ENCODE data around the gene DDN. TPM values are rescaled to one million over a fixed set of nuclear protein-coding genes. Genes with fewer than 3 reads are reported as not detected.
A peak's percentile ranks its signal among the peaks of the same experiment; 100 is the strongest.

Gene DDN
- total RNA-seq, 1 experiment from 2014 or later, result 0.17 TPM

DNA sequence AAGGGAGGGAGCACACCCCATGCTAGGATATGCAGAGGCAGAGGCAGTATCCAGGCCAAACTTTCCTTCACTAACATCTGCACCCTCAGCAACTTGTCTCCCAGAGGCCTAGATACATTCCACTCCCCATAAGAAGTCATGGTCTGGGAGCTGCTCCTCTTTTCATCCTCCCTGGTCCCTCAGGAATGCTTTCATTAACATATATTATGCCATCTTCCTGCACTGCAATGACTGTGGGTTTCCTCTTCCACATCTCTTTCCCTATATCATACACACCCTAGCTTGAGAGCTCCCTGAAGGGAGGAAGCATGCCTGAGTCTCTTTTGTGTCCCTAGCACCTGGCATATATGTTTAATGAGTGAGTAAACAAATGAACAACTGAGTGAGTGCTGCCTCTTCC is 8.6 kb downstream of the DDN start:
- no peak overlapping the region for H3K4me3 ChIP-seq
- ChIA-PET CTCF (no interaction called here), POLR2A (ENCODE audit: unreplicated experiment) (no interaction called here)
- H3F3A ChIP-seq (ENCODE audit: insufficient read depth, low read depth), result peaks cover 15% of the 10 kb centered on the region
- H3K9me3 ChIP-seq (ENCODE audit: insufficient read depth, low read depth), result no peaks in the 10 kb centered on the region
- no peak overlapping the region for H2AFZ ChIP-seq
- H3K4me1 ChIP-seq (replicated peaks; ENCODE audit: insufficient read depth), result peaks cover 11% of the 10 kb centered on the region
- peaks cover 4% of the 10 kb centered on the region; the same call in 1 of the 2 replicates for H3K27me3 ChIP-seq (ENCODE audit: insufficient read depth, low read depth)
- no peaks in the 10 kb centered on the region for H3K36me3 ChIP-seq (ENCODE audit: low read depth)
- H4K20me1 ChIP-seq (ENCODE audit: insufficient read depth), result no peaks in the 10 kb centered on the region
- no peaks in the 10 kb centered on the region for H3K79me2 ChIP-seq (ENCODE audit: low read depth)
- H3K9me2 ChIP-seq (ENCODE audit: insufficient read depth), result no peaks in the 10 kb centered on the region
- no peak overlapping the region for H3K4me2 ChIP-seq
- intact Hi-C loops (cut with micrococcal nuclease; ENCODE audit: unreplicated experiment), result loop anchor here (10.0 kb wide), 1 partner anchor 306 kb away; the partner anchor contains the start of gene KANSL2
- TF ChIP-seq EZH2 (IDR thresholded peaks at IDR 0.05; ENCODE audit: low read depth), result no peak
- TF ChIP-seq, protein P1, sequence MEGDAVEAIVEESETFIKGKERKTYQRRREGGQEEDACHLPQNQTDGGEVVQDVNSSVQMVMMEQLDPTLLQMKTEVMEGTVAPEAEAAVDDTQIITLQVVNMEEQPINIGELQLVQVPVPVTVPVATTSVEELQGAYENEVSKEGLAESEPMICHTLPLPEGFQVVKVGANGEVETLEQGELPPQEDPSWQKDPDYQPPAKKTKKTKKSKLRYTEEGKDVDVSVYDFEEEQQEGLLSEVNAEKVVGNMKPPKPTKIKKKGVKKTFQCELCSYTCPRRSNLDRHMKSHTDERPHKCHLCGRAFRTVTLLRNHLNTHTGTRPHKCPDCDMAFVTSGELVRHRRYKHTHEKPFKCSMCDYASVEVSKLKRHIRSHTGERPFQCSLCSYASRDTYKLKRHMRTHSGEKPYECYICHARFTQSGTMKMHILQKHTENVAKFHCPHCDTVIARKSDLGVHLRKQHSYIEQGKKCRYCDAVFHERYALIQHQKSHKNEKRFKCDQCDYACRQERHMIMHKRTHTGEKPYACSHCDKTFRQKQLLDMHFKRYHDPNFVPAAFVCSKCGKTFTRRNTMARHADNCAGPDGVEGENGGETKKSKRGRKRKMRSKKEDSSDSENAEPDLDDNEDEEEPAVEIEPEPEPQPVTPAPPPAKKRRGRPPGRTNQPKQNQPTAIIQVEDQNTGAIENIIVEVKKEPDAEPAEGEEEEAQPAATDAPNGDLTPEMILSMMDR (conservative IDR thresholded peaks at IDR 0.05), result no peak
- no peak for DNase-seq
- BruUV-seq (replicated peaks), result no TSS peak
- H3K27ac ChIP-seq, result no peak overlapping the region

DNA sequence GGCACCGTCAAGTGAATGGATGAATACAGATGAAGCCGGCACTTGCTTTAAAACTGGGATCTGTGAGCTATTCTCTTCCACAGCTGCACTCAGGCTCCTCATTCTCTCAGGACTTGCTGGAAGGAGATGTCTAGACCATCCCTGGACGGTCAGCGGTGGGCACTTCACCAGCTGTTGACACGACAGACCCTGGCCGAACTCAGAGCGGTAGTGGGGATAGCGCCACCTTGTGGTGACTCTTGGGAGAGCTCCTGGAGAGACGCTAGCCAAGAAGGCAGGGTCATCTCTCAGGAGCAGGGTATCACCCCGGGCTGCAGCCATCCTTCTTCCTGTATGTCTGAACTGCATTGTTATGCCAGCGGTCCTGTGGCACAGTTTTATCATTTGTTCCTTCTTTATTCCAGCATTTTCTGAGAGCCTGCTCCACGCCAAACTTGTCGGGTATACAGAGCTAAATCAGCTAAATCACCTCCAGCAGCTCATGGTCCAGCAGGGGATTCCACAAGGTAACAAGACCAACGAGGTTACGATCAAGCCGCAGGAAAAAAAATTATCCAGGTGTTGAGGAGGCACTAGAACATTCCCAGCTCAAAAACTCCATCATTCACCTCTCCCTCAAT is 11.0 kb downstream of the DDN start:
- DNase-seq, result peak in 1 of 2 experiments; percentile 64
- ChIA-PET POLR2A (ENCODE audit: unreplicated experiment) (no interaction called here), CTCF (interaction anchor here (0.6 to 1.6 kb wide), 8 partner anchors 10 to 135 kb away, joined by 3 to 8 read pairs (median 6); partner anchors contain the start of genes ARF3 and WNT1)
- H3K9me2 ChIP-seq (ENCODE audit: insufficient read depth), result no peaks in the 10 kb centered on the region
- H3F3A ChIP-seq (ENCODE audit: insufficient read depth, low read depth), result peaks cover 3% of the 10 kb centered on the region; the same call in 1 of the 2 replicates
- no peaks in the 10 kb centered on the region for H3K79me2 ChIP-seq (ENCODE audit: low read depth)
- H3K9me3 ChIP-seq (ENCODE audit: insufficient read depth, low read depth), result no peaks in the 10 kb centered on the region
- BruUV-seq (replicated peaks), result no TSS peak
- no peaks in the 10 kb centered on the region for H3K4me1 ChIP-seq (replicated peaks; ENCODE audit: insufficient read depth)
- no peak for TF ChIP-seq EZH2 (IDR thresholded peaks at IDR 0.05; ENCODE audit: low read depth)
- TF ChIP-seq, protein P1 (conservative IDR thresholded peaks at IDR 0.05), result peak; percentile 90
- H4K20me1 ChIP-seq (ENCODE audit: insufficient read depth), result no peaks in the 10 kb centered on the region
- no peak overlapping the region for H2AFZ ChIP-seq
- H3K4me3 ChIP-seq, result no peak overlapping the region
- H3K27me3 ChIP-seq (ENCODE audit: insufficient read depth, low read depth), result peaks cover 19% of the 10 kb centered on the region; the same call in 1 of the 2 replicates
- intact Hi-C loops (cut with micrococcal nuclease; ENCODE audit: unreplicated experiment), result no loop called here
- no peak overlapping the region for H3K27ac ChIP-seq
- no peak overlapping the region for H3K4me2 ChIP-seq
- no peaks in the 10 kb centered on the region for H3K36me3 ChIP-seq (ENCODE audit: low read depth)

DNA sequence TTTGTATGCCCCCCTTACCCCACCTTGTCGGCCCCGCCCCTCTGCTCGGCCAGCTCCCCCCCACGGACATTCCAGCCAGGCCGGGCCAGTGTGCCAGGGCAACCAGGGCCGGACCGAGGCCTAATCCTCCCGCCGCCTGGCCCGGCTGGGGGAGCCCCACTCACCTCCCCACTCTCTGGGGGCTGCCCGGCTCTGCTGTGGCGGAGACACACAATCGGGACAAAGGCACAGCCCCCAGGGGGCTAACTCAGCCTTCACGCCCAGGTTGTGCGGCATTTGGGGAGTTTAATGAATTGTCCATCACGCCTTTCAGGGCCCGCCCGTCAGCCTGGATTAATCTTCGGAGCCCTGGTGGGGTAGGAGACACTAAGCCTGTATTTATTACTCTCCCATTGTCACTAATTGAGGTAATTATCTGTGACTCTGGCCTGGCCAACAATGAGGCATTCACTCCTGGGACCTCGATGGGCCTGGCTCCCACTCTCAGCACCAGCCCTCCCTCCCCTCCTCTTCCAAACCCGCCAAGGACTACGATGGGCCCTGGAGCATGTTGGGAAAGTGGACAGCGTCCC is 12.4 kb downstream of the DDN start:
- H3K9me2 ChIP-seq (ENCODE audit: insufficient read depth), result no peaks in the 10 kb centered on the region
- no TSS peak for BruUV-seq (replicated peaks)
- no peak for DNase-seq
- ChIA-PET CTCF (no interaction called here), POLR2A (ENCODE audit: unreplicated experiment) (no interaction called here)
- no peak overlapping the region for H2AFZ ChIP-seq
- H3K4me2 ChIP-seq, result no peak overlapping the region
- H4K20me1 ChIP-seq (ENCODE audit: insufficient read depth), result no peaks in the 10 kb centered on the region
- H3K27ac ChIP-seq, result no peak overlapping the region
- TF ChIP-seq EZH2 (IDR thresholded peaks at IDR 0.05; ENCODE audit: low read depth), result no peak
- TF ChIP-seq, protein P1 (conservative IDR thresholded peaks at IDR 0.05), result no peak
- H3K79me2 ChIP-seq (ENCODE audit: low read depth), result no peaks in the 10 kb centered on the region
- no peaks in the 10 kb centered on the region for H3F3A ChIP-seq (ENCODE audit: insufficient read depth, low read depth)
- H3K27me3 ChIP-seq (ENCODE audit: insufficient read depth, low read depth), result peaks cover 29% of the 10 kb centered on the region
- no peak overlapping the region for H3K4me3 ChIP-seq
- H3K9me3 ChIP-seq (ENCODE audit: insufficient read depth, low read depth), result no peaks in the 10 kb centered on the region
- H3K36me3 ChIP-seq (ENCODE audit: low read depth), result no peaks in the 10 kb centered on the region
- no peaks in the 10 kb centered on the region for H3K4me1 ChIP-seq (replicated peaks; ENCODE audit: insufficient read depth)
- intact Hi-C loops (cut with micrococcal nuclease; ENCODE audit: unreplicated experiment), result no loop called here

All from PC-9 (cell line).